Measurements from ENCODE around the gene PTP4A2.

PTP4A2 gene

DNA sequence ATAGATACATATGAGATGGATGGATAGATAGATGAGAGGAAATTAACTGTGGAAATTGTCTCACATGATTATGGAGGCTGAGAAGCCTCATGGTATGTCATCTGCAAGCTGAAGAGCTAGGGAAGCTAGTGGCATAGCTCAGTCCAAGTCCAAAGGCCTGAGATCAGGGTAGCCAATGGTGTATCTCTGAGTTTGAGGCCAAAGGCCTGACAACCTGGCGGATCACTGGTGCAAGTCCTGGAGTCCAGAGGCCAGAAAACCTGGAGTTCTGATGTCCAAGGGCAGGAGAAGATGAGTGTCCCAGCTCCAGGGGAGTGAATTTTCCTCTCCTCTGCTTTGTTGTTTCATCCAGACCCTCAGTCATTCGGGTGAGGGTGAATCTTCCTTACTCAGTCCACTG is 78.4 kb downstream of the PTP4A2 start:
- no peak for DNase-seq (ENCODE audit: low spot score)

DNA sequence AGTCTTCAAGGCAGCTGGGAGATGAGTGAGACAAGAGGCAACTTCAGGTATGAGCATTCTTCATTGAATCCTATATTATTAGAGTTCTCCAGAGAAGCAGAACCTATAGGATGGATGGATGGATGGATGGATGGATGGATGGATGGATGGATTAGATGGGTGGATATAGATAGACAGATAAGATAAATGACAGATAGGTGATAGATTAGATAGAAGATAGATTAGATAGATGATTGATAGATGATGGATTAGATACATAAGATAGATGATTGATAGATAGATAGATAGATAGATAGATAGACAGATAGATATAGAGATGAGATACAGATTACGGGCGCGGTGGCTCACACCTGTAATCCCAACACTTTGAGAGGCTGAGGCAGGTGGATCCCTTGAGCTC is 79.1 kb downstream of the PTP4A2 start:
- no peak for DNase-seq (ENCODE audit: low spot score)

GRCh38 chr1:31857863-31858262 is 80.3 kb downstream of the PTP4A2 start:
- DNase-seq (ENCODE audit: low spot score), result no peak
